Suprapubic skin (tissue), 4 donors: ENCODE data around the gene NCKAP5.

Experiments
- CTCF ChIP-seq, 2 donors: fragments of 200-600 bp in 1 of 2; fragments of 450-650 bp in 1 of 2; sonication (generic) in 1 of 2; IDR thresholded peaks; one replicate each; pipeline ENCODE4 v1.5.1; 2016 to 2019; ENCODE audit warnings: antibody characterized with exemption in 2 of 2, mild to moderate bottlenecking in 1 of 2, moderate library complexity in 1 of 2
- EP300 ChIP-seq: sonication (generic); formaldehyde crosslinking; IDR thresholded peaks from one replicate; pipeline ENCODE4 v1.6.1; 2017; ENCODE audit warnings: antibody characterized with exemption
- POLR2A ChIP-seq, 2 donors: fragments of 450-650 bp; IDR thresholded peaks; one replicate each; pipeline ENCODE4 v1.6.1; 2017; ENCODE audit warnings: antibody characterized with exemption in 2 of 2, mild to moderate bottlenecking in 2 of 2, moderate library complexity in 2 of 2
- POLR2AphosphoS5 ChIP-seq, 3 donors: sonication (generic); formaldehyde crosslinking; IDR thresholded peaks; one replicate each; pipeline ENCODE4 v1.6.1; 2017; ENCODE audit warnings: antibody characterized with exemption in 3 of 3

- TF ChIP-seq CTCF (IDR thresholded peaks at IDR 0.05) (no peak), POLR2A (IDR thresholded peaks at IDR 0.05) (no peak), EP300 (no peak), POLR2AphosphoS5 (IDR thresholded peaks at IDR 0.05) (no peak)
Measured at GRCh38 chr2:132751836-132752235, 816.4 kb downstream of the NCKAP5 start.
